SIG-M5 treated with dmso at 0.1 percent for 504 hours (cell line): Measurements from ENCODE around the gene BPTF.
"Not testable (repeated sequence)": the region's sequence is repeated elsewhere in the genome, so short reads cannot be mapped to it uniquely, and the experiment has no call there.

Experiments used
- DNase-seq: peaks from one replicate; lab custom pipeline; 2025; ENCODE audit not compliant: unreplicated experiment; lab: John Stamatoyannopoulos, UW

The BPTF gene

DNA sequence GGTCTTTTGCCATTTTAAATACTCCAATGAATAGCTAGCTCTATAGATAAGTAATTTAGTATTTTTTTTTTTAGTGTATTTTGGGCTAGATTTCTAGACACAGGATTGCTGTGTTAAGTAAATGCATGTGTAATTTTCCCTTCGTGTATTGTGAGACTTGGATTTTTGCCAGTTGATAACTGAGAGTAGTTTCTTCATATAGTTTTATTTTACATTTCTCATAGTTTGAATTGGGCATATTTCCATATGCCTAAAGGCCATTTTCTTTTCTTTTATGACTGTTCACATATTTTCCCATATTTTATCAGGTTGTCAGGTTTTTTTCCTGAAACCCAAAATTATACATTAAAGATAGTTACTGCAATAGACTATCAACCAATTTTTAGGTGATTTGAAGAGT is 59.4 kb downstream of the BPTF start:
- DNase-seq, result no peak

- peak; percentile 35 for DNase-seq
Observed at GRCh38 chr17:67891481-67892119, 66.3 kb downstream of the BPTF start.

- DNase-seq, result no peak
Observed at GRCh38 chr17:67902511-67903231, 77.4 kb downstream of the BPTF start.

DNA sequence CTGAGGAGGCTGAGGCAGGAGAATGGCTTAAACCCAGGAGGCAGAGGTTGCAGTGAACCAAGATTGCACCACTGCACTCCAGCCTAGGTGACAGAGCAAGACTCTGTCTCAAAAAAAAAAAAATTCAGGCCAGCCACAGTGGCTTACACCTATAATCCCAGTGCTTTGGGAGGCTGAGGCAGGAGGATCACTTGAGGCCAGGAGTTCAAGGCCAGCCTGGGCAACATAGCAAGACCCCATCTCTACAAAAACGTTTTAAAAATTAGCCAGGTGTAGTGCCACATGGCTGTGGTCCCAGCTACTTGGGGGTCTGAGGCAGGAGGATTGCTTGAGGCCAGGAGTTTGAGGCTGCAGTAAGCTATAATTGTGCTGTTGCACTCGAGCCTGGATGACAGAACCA is 80.0 kb downstream of the BPTF start:
- DNase-seq, result not testable (repeated sequence)

- not testable (repeated sequence) for DNase-seq
Observed at GRCh38 chr17:67910117-67910803, 85.0 kb downstream of the BPTF start.

DNA sequence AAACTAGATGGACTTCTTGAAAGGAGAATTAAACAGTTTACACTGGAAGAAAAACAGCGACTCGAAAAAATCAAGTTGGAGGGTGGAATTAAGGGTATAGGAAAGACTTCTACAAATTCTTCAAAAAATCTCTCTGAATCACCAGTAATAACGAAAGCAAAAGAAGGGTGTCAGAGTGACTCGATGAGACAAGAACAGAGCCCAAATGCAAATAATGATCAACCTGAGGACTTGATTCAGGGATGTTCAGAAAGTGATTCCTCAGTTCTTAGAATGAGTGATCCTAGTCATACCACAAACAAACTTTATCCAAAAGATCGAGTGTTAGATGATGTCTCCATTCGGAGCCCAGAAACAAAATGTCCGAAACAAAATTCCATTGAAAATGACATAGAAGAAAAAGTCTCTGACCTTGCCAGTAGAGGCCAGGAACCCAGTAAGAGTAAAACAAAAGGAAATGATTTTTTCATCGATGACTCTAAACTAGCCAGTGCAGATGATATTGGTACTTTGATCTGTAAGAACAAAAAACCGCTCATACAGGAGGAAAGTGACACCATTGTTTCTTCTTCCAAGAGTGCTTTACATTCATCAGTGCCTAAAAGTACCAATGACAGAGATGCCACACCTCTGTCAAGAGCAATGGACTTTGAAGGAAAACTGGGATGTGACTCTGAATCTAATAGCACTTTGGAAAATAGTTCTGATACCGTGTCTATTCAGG is 85.9 kb downstream of the BPTF start:
- no peak for DNase-seq

DNA sequence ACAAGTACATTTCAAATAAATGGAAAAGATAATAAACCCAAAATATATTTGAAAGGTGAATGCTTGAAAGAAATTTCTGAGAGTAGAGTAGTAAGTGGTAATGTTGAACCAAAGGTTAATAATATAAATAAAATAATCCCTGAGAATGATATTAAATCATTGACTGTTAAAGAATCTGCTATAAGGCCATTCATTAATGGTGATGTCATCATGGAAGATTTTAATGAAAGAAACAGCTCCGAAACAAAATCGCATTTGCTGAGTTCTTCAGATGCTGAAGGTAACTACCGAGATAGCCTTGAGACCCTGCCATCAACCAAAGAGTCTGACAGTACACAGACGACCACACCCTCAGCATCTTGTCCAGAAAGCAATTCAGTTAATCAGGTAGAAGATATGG is 86.8 kb downstream of the BPTF start:
- DNase-seq, result no peak

DNA sequence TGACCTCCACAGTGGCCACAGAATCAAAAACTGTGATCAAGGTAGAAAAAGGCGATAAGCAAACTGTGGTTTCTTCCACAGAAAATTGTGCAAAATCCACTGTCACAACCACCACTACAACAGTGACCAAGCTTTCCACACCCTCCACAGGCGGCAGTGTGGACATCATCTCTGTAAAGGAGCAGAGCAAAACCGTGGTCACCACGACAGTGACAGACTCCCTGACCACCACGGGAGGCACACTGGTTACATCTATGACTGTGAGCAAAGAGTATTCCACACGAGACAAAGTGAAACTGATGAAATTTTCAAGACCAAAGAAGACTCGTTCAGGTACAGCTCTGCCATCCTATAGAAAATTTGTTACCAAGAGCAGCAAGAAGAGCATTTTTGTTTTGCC is 87.4 kb downstream of the BPTF start:
- DNase-seq, result no peak

DNA sequence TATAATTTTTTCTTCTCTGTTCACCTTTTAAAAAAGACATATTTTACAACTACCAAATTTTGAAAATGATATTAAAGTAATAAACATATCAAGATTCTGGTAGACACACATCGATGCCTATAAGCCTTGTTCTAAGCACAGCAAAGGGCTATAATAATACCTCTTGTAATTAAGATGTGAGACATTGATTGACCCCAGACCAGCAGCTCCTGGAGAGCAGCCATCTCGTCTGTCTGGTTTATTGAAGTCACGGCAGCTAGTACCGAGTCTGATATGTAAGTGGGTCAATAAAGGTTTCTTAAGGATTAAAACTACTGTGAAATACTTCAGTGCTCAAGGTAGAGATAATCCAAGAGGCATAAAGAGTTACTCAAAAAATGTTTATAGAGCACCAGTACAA is 94.9 kb downstream of the BPTF start:
- no peak for DNase-seq

DNA sequence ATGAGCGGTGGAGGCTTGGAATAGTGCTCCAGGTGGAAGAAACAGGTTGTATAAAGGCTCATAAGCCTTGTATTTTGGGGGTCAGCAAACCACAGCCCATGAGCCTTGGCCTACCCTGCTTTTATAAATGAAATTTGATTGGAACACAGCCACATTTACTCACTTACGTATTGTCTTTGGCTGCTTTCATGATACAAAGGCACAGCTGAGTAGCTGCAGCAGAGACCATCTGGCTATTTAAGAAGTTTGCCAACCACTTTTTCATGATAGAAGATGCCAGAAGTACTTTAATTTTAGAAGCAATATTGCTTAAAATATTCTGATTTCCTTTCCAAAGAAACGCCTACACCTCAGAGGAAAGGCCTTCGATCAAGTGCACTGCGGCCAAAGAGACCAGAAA is 97.2 kb downstream of the BPTF start:
- no peak for DNase-seq

- not testable (repeated sequence) for DNase-seq
Observed at GRCh38 chr17:67928842-67929241, 103.5 kb downstream of the BPTF start.

DNA sequence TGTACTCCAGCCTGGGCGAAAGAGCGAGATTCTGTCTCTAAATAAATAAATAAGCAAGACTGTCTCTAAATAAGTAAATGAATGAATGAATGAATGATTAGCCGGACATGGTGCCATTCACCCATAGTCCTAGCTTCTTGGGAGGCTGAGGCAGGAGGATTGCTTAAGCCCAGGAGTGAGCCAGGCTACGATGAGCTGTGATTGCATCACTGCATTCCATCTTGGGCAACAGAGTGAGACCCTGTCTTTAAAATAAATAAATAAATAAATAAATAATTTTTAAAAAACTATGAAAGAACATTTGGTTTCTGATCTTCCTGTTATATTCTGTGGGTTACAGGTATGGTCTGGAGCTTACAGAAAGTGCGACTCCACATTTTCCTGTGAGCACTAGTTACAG is 105.9 kb downstream of the BPTF start:
- no peak for DNase-seq

DNA sequence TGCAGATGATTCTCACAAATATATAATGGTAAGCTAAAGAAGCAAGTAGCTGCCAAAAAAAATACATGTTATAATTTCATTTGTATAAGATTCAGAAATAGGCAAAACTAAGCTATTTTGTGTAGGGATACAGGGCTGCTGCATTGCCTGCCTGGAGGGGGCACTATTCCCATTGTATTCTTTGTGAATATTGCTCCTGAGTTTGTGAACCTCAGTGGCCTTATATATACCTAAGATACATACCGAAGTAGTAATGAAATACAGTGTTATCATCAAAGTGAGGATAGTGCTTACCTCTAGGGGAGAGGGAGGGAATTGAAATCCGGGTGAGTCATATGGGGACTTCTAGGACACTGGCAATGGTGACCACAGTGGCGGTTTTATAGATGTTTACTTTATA is 117.5 kb downstream of the BPTF start:
- peak; percentile 30 for DNase-seq

DNA sequence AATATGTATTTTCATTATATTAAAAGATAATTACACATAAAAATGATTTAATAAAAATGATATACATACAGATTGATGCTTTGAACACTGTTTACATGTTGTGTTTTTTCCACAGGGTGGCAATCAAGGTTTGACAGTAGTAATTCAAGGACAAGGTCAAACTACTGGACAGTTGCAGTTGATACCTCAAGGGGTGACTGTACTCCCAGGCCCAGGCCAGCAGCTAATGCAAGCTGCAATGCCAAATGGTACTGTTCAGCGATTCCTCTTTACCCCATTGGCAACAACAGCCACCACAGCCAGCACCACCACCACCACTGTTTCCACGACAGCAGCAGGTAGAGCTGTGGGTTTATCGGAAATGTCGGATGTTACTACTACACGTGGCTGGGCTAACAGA is 118.7 kb downstream of the BPTF start:
- no peak for DNase-seq

DNA sequence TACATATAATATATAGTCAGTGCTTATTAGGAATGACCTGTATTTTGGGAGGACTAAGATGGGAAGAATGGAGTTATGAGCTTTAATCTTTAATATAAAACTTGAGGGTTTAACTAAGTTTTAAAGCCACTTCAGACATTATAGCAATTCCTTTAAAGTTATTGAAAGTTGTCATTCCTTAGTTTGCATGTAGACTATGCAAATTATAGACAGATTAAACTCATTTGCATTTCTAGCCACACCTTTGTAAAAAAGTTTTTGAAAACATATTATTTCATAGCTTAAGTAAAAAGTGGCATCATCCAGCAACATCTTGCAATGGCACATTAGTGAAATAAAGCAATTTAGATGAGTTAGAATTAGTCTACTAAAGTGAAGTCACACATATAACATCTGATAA is 121.2 kb downstream of the BPTF start:
- no peak for DNase-seq

DNA sequence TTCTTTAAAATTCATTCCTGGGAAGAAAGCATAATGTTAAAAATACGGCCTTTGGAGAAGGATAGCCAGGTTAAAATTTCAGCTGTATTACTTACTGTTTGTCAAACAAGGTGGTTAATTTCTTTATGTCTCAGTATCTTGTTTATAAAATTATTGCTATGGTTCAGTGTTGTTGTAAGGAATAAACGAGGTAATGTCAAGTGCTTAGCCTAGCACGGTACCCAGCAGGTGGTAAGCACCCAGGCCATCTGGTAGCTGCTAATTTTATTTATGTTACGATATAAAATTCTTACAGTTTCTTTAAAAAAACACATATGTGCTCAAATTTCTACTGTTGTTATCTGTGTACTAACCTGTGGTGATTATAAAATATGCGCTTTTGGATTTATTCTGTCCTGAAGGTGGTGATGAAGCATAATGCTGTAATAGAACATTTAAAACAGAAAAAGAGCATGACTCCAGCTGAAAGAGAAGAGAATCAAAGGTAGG is 122.1 kb downstream of the BPTF start:
- no peak for DNase-seq

GRCh38 chr17:67950945-67951344 is 125.6 kb downstream of the BPTF start:
- no peak for DNase-seq

DNA sequence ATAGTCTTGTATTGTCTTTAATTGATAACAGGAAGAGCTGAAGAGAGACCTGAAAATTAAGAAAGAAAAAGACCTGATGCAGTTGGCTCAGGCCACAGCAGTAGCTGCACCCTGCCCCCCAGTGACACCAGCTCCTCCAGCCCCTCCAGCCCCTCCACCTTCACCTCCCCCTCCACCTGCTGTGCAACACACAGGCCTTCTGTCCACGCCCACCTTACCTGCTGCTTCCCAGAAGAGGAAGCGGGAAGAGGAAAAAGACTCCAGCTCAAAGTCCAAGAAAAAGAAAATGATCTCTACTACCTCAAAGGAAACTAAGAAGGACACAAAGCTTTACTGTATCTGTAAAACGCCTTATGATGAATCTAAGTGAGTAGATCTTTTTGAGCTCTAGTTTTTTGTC is 134.2 kb downstream of the BPTF start:
- DNase-seq, result no peak

GRCh38 chr17:67960276-67960675 is 135.0 kb downstream of the BPTF start:
- not testable (repeated sequence) for DNase-seq

- not testable (repeated sequence) for DNase-seq
Observed at GRCh38 chr17:67962156-67962555, 136.9 kb downstream of the BPTF start.

DNA sequence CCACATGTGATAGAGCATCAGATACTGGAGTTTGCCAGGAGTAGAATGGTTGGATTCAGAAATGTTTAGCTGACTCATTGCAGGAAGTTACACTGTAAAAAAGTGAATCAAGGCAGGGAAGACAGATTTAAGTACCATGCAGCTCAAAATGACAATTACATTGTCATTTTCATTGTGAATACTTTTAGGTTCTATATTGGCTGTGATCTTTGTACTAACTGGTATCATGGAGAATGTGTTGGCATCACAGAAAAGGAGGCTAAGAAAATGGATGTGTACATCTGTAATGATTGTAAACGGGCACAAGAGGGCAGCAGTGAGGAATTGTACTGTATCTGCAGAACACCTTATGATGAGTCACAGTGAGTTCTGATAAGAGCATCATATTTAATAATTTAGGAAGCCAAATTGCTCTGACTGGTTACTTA is 137.9 kb downstream of the BPTF start:
- peak; percentile 83 for DNase-seq
